NCI-H146 treated with DMSO at 0.1 percent for 48 hours (cell line): ENCODE measurements around the gene TRPV6.

ENCODE experiments used
- DNase-seq: peaks from one replicate; lab custom pipeline; 2025; ENCODE audit not compliant: unreplicated experiment; lab: John Stamatoyannopoulos, UW

TRPV6 gene

GRCh38 chr7:142908921-142909890 is 23.7 kb upstream of the TRPV6 start:
- DNase-seq: no peak

GRCh38 chr7:142908290-142908689 is 22.7 kb upstream of the TRPV6 start:
- DNase-seq: no peak

GRCh38 chr7:142906643-142907042 is 21.1 kb upstream of the TRPV6 start:
- DNase-seq: no peak

GRCh38 chr7:142905759-142906158 is 20.2 kb upstream of the TRPV6 start:
- DNase-seq: no peak

- DNase-seq: no peak
Measured at GRCh38 chr7:142904128-142904527, 18.6 kb upstream of the TRPV6 start.

DNA sequence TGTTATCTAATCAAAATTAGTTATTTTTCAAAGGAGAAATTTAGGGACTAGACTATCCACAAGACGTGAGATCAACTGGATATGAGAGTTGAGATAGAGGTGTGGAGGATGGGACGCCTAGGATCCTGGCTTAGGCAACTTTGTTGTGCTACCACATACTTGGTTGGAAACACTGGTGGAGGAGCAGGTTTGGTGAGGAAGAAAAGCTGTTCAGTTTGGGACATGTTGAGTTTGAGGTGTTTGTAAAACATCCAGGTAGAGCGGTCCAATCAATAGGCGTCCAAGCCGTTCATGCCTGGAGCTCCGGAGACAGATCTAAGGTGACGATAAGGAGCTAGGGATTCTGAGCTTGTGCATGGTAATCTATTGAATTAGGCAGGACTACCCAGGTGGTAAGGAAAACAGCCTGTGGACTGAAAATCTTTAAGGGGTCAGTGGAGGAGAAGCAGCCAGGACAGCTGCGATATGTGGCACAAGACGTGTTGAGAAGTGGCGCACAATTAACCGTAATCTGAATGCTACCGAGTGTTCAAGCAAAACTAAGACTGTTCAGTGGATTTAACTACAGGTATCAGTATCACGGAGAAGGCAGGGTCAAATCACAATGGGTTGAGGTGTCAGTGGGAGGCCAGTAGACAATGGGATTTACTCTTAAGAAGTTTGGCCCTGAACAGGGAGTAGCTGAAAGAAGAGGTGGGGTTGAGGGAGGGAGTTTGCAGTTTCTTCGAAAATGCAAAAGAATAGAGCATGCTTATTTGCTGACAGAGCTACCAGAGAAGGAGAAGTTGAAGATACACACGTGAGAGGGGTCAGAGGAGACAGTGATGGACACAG is 16.1 kb upstream of the TRPV6 start:
- DNase-seq: no peak

DNA sequence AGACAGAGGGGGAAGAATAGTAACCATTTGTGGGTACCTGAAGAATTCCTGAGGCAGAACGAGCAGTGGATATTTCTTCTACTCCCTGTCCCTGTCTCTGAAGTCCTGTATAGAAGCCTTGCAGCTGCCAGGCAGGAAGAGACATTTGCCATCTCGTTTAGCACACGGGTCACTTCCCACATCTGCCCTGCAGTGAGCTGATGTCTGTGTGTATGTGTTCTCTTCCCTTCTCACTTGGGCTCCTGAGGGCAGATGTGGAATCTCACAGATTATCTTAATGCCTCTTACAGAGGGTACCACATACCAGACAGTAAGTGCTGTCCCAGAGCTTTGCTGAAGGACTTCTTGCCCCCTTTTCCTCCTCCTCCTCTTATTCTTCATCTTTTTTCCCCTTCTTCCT is 14.1 kb upstream of the TRPV6 start:
- no peak for DNase-seq

GRCh38 chr7:142898377-142899170 is 13.0 kb upstream of the TRPV6 start:
- no peak for DNase-seq

GRCh38 chr7:142897691-142898090 is 12.1 kb upstream of the TRPV6 start:
- no peak for DNase-seq

GRCh38 chr7:142896741-142897379 is 11.3 kb upstream of the TRPV6 start:
- DNase-seq: no peak

- no peak for DNase-seq
Measured at GRCh38 chr7:142896151-142896550, 10.6 kb upstream of the TRPV6 start.

GRCh38 chr7:142894985-142895593 is 9.5 kb upstream of the TRPV6 start:
- DNase-seq: no peak

DNA sequence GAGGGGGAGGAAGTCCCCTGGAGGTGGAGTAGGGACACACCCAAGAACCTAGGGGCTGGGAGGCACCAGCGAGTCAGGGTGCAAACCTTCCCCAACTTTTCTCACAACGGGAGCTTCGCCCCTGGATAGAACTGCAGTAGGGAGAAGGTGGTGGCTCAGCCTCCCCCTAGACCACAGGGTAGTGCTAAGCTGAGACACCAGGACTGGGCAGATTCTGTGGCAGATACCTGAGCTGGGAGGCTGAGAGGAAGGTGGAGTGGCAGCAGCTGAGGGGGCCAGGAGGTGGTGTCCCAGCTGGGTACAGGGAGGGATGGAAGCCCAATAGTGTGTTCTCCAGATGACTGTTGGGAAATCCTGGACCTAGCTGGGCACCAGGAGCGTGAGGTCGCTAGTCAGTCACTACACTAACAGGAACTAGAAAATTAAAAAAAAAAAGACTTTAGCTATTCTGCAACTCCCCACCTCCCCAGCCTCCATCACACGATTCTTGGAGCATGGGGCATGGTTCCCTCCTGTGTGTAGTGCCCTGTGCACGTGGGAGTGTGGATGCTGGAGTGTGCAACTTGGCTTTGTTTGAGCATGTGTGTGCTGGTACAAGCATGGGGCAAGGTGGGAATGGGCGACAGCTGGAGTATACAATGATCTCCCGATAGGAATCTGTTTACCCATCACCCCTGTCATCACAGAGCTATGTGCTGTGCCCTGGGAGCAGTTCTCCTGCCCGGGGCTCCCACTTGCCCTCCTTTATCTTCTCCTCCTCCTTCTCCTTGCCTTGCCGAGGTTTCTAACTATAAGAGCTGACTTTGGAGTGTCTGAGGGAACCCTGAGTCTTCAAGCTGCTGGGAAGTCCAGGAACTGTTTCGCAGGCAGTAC is 8.8 kb upstream of the TRPV6 start:
- DNase-seq: no peak

DNA sequence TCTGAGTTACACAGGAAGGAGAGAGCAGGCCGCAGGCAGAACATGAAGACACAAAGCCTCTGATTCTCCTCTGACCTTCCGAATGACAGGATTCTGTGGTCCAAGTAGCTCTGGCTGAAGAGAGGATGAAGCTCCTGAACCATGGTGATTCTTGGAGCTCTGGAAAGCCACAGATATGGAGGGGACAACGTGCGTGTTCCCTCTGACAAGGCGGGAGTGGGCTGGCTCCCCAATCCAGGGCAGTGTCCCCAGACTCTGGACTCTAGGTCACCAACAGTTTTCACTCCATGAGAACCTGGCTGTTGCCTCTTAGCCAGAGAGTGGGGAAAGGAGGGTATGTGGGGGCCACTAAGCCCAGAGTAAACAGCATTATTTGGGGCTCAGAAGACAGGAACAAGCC is 7.4 kb upstream of the TRPV6 start:
- no peak for DNase-seq

DNA sequence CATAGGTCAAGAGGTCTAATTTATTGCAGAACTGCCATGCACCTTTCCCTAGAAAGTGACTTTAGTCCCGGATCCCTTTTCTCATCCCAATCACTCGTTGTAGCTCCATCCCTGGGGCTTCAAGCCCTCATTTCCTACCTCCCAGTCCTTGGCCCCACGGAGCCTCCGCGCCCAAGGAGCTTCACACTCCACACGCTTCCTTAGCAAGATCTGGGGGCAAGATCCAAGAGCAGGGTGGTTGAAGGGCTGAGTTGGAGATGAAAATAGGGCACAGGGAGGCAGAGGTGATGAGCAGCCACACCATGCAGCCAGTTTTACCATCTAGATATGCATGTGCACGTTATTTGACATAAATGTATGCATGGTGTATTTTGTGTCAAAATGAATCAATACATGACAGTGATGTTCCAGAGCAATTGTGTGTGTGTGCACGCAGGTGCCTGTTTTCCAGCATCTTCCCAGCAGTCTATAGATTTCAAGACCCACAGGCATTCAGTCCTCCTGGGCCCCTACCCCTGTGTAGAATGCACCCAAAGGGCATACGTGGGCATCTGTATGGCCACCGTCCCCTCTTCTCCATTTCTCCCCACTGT is 6.0 kb upstream of the TRPV6 start:
- no peak for DNase-seq

DNA sequence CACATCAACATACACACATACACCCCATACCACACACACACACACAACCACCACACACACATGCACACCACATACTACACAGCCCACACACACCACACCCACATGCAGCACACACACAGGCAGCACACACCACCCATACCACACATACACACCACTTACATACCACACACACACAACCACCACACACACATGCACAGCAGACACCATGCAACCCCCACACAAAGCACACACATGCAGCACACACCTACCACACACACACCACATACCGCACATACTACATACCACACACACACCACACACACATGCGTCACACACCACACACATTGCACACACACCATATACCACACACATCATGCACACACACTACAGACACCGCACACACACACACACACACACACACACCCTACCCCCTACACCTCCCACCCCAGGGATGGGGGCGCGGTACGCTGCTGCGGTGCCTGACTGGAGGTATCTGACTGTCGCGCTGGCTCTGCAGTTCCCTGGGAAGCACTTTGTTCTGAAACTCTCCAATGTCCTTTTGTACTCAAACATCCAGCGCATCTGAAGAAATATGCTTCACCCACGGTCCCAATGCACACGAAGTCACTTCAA is 5.4 kb upstream of the TRPV6 start:
- DNase-seq: no peak

GRCh38 chr7:142889816-142890215 is 4.3 kb upstream of the TRPV6 start:
- DNase-seq: no peak

- no peak for DNase-seq
Measured at GRCh38 chr7:142887282-142888015, 1.9 kb upstream of the TRPV6 start.
